Measurements from ENCODE around the gene PSMD4.

Gene PSMD4

DNA sequence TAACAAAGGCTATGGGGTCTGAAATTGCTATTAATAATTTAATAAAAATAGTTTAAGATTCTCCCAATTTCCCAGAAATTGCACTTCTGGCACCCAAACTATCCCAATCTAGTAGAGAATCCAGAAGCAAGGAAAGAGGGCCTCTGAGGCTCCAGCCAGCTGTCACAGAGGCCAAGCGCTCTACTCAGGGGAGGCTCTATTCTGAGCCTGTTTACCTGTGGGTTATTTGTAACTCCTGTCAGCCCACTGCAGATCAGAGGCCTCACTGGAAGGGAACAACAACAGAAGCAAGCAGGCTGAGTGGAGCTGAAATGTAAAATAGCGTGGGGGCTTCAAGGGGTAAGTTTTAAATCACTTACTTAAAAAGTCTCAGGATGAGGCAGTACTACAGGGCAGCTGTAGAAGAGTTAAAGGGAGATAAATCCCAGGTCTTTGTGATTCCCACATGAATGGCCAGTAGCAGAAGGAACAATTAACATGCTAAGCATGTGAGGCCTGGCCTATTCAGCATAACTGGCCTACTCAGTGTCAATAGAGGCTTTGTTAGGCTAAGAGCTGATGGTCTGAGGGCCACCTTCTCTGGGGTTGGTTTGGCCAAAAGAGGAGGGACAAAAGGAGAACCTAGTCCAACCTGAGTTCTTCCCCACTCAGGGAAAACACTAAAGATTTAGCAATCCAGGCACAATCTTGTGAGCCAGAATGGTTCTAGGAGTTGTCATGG is 40.4 kb downstream of the PSMD4 start:
- Mint-ChIP-seq H3K4me1 (ENCODE audit: low read depth) (no peaks in the 10 kb centered on the region), H3K27me3 (ENCODE audit: low read depth) (no peaks in the 10 kb centered on the region), H3K9me3 (no peaks in the 10 kb centered on the region), H3K27ac (no peak overlapping the region), H3K36me3 (ENCODE audit: low read depth) (peaks cover 53% of the 10 kb centered on the region), H3K4me3 (no peak overlapping the region)
- no peak for DNase-seq (ENCODE audit: low spot score)

DNA sequence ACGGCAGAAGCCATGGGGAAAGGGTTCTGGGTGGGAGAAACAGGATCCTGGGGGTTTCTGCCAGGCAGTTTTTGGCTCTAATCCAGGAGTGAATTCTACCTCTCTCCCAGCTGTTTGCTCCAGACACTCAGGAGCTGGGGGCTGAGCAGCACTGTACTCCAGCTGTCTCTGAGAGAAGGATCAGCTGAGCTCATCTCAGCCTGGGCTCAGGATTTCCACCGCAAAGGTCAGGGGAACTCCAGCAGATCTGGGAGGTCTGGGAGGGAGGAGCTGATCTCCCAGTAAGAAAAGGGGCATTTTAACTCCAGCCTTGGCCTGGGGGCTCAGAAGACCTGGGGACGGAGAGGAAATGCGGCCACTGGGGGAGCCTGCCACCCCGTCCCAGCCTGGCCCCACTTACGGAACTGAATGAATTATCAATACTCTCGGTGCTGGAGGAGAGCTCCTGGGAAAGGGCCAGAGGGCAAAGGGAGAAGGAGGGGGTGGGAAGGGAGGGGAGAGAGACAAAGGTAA is 55.3 kb downstream of the PSMD4 start:
- H3K27me3 Mint-ChIP-seq (ENCODE audit: low read depth), result no peaks in the 10 kb centered on the region
- peaks cover 55% of the 10 kb centered on the region for H3K36me3 Mint-ChIP-seq (ENCODE audit: low read depth)
- no peak overlapping the region for H3K4me3 Mint-ChIP-seq
- no peak overlapping the region for H3K27ac Mint-ChIP-seq
- H3K9me3 Mint-ChIP-seq, result no peaks in the 10 kb centered on the region
- H3K4me1 Mint-ChIP-seq (ENCODE audit: low read depth), result peaks cover 18% of the 10 kb centered on the region
- DNase-seq (ENCODE audit: low spot score), result no peak

DNA sequence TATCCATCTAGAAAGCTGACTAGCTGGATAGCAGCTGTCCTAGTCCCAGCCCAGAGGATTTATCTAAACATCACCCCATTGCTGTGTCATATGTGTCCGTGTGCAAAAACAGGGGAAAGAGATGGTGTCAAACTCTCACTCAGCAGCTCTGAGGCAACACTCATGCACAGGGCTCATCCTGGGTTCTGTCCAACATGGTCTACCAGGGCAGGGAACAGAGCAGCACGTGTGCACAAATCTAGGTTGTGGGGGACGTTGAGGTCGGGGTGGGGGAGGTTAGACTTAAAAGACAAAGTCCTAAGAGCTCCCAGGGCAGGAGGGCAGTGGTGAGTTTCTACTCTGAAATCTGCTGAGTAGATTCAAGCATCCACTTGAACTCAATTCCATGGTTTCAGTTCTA is 56.5 kb downstream of the PSMD4 start:
- Mint-ChIP-seq H3K27ac (peak overlapping the region; percentile 67), H3K36me3 (ENCODE audit: low read depth) (peaks cover 54% of the 10 kb centered on the region), H3K4me1 (ENCODE audit: low read depth) (peaks cover 18% of the 10 kb centered on the region), H3K4me3 (no peak overlapping the region), H3K27me3 (ENCODE audit: low read depth) (no peaks in the 10 kb centered on the region), H3K9me3 (no peaks in the 10 kb centered on the region)
- no peak for DNase-seq (ENCODE audit: low spot score)

DNA sequence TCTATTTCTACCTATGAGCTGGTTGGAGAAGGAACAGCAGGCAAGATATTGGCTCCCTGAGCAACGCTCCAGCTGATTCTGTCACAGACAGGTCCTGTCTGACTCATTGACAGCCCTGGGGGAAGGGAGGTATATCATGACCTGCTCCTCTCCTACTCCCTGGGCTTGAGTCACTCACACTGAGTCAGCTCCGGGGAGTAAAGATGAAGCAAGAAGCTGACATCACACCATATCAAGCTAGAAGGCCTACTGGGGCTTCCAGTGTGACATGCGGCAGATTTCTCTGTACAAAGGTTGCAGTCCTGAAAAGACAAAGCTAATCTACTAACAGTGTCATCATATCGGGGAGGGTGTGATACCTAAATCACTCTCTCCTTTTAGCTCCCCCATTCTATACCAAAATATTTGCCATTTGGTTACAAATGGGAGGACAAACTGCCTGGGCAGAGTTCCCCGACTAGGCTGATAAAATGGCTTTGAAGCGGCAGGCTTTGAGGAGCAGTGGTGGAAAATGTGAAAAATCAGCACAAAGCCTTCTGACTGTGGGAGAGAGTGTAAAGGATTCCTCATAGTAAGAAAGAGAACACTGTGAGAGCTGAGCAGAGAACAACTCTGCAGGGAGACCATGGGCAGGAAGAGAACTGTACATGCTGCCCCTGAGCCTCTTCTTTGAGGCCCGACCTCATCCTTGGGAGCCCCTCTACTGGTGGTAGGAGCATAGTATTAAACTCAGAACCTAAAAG is 57.2 kb downstream of the PSMD4 start:
- Mint-ChIP-seq H3K4me3 (no peak overlapping the region), H3K27ac (peak overlapping the region; percentile 67), H3K4me1 (ENCODE audit: low read depth) (peaks cover 18% of the 10 kb centered on the region), H3K9me3 (no peaks in the 10 kb centered on the region), H3K27me3 (ENCODE audit: low read depth) (no peaks in the 10 kb centered on the region), H3K36me3 (ENCODE audit: low read depth) (peaks cover 47% of the 10 kb centered on the region)
- DNase-seq (ENCODE audit: low spot score), result peak; percentile 86

DNA sequence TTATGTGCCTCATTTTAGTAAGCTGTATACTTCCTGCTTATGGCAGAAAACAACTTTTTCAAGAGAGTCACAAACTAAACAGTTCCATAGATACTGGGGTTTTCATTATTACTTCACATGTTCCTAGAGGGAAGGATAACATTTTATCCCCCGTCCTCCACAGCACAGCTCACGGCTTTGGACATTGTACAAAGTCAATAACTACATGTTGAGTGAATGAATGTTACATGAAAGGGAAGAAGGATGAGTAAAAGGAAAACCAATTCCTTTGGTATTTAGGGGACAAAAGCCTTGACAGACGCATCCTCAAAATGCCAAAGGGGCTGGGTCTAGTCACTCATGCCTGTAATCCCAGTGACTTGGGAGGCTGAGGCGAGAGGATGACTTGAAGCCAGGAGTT is 57.9 kb downstream of the PSMD4 start:
- H3K4me1 Mint-ChIP-seq (ENCODE audit: low read depth), result peaks cover 18% of the 10 kb centered on the region
- H3K9me3 Mint-ChIP-seq, result no peaks in the 10 kb centered on the region
- H3K36me3 Mint-ChIP-seq (ENCODE audit: low read depth), result peaks cover 43% of the 10 kb centered on the region
- H3K27me3 Mint-ChIP-seq (ENCODE audit: low read depth), result no peaks in the 10 kb centered on the region
- no peak for DNase-seq (ENCODE audit: low spot score)
- H3K4me3 Mint-ChIP-seq, result no peak overlapping the region
- peak overlapping the region; percentile 67 for H3K27ac Mint-ChIP-seq

DNA sequence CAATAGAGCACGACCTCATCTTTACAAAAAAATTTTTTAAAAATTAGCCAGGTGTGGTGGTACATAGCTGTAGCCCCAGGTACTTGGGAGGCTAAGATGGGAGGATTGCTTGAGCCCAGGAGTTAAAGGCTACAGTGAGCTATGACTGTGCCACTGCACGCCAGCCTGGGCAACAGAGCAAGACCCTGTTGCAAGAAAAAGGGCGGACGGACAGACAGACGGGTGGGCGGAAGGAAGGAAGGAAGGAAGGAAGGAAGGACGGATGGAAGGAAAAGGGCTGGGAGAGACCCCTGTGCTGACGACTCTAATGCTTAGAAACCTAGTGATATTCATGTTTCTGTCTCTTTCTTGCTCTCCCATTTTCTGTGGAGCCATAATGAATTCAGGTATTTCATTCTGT is 58.3 kb downstream of the PSMD4 start:
- H3K27me3 Mint-ChIP-seq (ENCODE audit: low read depth), result no peaks in the 10 kb centered on the region
- no peak overlapping the region for H3K4me3 Mint-ChIP-seq
- peaks cover 43% of the 10 kb centered on the region for H3K36me3 Mint-ChIP-seq (ENCODE audit: low read depth)
- H3K9me3 Mint-ChIP-seq, result no peaks in the 10 kb centered on the region
- peaks cover 18% of the 10 kb centered on the region for H3K4me1 Mint-ChIP-seq (ENCODE audit: low read depth)
- peak overlapping the region; percentile 34 for H3K27ac Mint-ChIP-seq
- no peak for DNase-seq (ENCODE audit: low spot score)

DNA sequence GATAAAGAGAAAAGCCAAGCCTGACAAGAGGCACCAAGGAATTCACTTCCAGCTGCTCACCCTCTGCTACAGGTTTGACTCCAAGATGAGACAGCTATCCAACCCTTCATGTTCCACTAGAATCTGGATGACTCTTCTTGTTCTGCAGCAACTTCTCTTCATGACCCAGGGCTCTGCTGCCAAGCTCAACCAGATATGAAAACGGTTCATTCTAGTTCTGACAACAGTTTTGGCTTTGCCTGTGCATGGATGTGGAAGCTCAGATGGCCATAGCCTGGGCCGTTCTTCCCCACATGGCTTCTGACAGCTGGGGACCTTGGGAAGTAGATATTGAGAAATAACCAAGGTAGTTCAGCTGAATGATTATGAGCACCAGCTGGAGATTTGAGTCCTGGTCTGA is 59.0 kb downstream of the PSMD4 start:
- no peaks in the 10 kb centered on the region for H3K9me3 Mint-ChIP-seq
- H3K4me1 Mint-ChIP-seq (ENCODE audit: low read depth), result peaks cover 18% of the 10 kb centered on the region
- no peak overlapping the region for H3K27ac Mint-ChIP-seq
- DNase-seq (ENCODE audit: low spot score), result no peak
- H3K27me3 Mint-ChIP-seq (ENCODE audit: low read depth), result no peaks in the 10 kb centered on the region
- no peak overlapping the region for H3K4me3 Mint-ChIP-seq
- peaks cover 37% of the 10 kb centered on the region for H3K36me3 Mint-ChIP-seq (ENCODE audit: low read depth)

DNA sequence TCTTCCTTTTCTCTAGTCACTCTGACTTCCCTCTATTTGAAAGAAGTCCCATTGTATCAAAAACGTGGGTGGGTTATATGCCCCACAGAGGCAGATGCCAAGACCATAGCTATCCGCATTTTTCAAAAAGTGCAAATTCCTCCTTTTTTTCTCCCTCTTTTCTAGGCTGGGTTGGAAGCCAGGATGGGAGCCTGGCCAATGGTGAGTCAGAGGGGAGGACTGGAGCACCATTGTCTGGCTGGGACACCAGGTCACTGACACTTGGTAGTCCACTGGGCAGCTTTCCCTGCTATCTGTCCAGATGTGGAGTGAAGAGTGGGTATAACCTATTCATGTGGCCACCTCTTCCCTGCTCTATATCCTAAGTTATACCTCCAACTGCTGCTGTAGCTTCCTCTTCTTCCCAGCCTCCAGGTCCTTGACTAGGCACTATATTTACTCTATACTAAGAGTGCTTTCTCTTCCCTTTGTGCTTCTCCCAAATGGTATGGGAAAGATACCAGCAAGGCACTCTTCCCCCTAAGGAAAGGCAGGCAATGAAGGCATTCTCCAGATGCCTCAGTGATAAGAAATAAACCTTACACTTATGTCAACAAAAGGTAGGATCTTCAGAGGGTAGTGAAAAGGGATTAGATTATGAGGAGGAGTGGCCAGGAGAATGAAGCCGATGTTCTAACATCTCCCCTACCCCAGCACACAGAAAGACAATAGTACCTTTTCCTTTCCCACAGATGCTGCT is 59.8 kb downstream of the PSMD4 start:
- no peaks in the 10 kb centered on the region for H3K9me3 Mint-ChIP-seq
- no peak overlapping the region for H3K27ac Mint-ChIP-seq
- H3K4me3 Mint-ChIP-seq, result no peak overlapping the region
- no peaks in the 10 kb centered on the region for H3K27me3 Mint-ChIP-seq (ENCODE audit: low read depth)
- no peak for DNase-seq (ENCODE audit: low spot score)
- peaks cover 36% of the 10 kb centered on the region for H3K36me3 Mint-ChIP-seq (ENCODE audit: low read depth)
- H3K4me1 Mint-ChIP-seq (ENCODE audit: low read depth), result peaks cover 18% of the 10 kb centered on the region

DNA sequence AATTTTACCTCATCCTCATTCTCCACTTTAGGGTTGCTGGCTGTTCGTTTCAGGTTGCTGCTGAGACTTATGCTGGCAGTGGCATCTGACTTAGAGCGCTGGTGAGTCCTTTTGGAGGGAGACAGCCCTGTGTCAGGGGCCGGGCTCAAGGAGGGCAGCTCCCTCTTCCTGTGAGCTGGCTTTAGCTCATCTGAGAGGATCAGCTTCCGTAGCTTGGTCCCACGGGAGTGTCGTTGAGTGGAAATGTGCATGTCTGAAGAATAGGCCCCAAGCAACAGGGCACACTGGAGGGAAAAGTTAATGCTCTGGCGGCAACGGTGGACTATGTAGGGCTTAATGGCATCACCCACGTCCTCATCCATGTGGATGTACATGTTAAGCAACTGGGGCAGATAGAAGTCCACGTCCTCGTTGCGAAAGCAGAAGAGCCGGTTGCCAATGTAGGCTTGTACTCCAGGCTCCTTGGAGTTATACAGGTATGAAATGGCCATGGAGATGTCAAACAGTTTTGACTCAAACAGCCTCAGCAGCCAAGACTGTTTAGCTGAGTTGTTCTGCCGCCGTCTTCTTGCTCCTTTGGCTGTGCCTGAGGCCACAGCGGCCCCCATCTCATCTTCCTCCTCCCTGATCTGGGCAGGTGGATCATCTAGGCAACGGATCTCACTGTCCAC is 61.2 kb downstream of the PSMD4 start:
- H3K9me3 Mint-ChIP-seq, result no peaks in the 10 kb centered on the region
- H3K4me3 Mint-ChIP-seq, result no peak overlapping the region
- H3K27ac Mint-ChIP-seq, result no peak overlapping the region
- H3K4me1 Mint-ChIP-seq (ENCODE audit: low read depth), result peaks cover 18% of the 10 kb centered on the region
- H3K36me3 Mint-ChIP-seq (ENCODE audit: low read depth), result peaks cover 35% of the 10 kb centered on the region
- no peak for DNase-seq (ENCODE audit: low spot score)
- H3K27me3 Mint-ChIP-seq (ENCODE audit: low read depth), result no peaks in the 10 kb centered on the region

Data from T-helper 2 cell treated with Interferon-gamma antibody and Interleukin-4, amounts not matched to agents 5 μg/mL and 100 μg/mL, for 36 hours (primary cell).